ENCODE measurements around the gene C6orf62.
"Not testable (repeated sequence)": the region's sequence is repeated elsewhere in the genome, so short reads cannot be mapped to it uniquely, and the experiment has no call there.

Gene C6orf62

GRCh38 chr6:24666641-24667377 is 52.1 kb downstream of the C6orf62 start, which contains the start of the genes ACOT13 and TDP2:
TSS of gene ACOT13 (plus strand) at chr6:24667077. CDS start at chr6:24667264, 187 bp downstream.
TSS of gene TDP2 (minus strand) at chr6:24666899. CDS start at chr6:24666862, 37 bp downstream.
- DNase-seq (ENCODE audit: low spot score), result peak; percentile 99

GRCh38 chr6:24666097-24666640 is 52.8 kb downstream of the C6orf62 start:
- DNase-seq (ENCODE audit: low spot score), result peak; percentile 13

- DNase-seq (ENCODE audit: low spot score), result no peak
Measured at GRCh38 chr6:24664046-24664987, 54.6 kb downstream of the C6orf62 start.

- DNase-seq (ENCODE audit: low spot score), result no peak
Measured at GRCh38 chr6:24663189-24663588, 55.8 kb downstream of the C6orf62 start.

GRCh38 chr6:24662236-24662635 is 56.7 kb downstream of the C6orf62 start:
- DNase-seq (ENCODE audit: low spot score), result no peak

GRCh38 chr6:24661759-24662158 is 57.2 kb downstream of the C6orf62 start:
- not testable (repeated sequence) for DNase-seq (ENCODE audit: low spot score)

GRCh38 chr6:24660105-24660504 is 58.8 kb downstream of the C6orf62 start:
- DNase-seq (ENCODE audit: low spot score), result no peak

GRCh38 chr6:24659561-24659960 is 59.4 kb downstream of the C6orf62 start:
- DNase-seq (ENCODE audit: low spot score), result no peak

- DNase-seq (ENCODE audit: low spot score), result no peak
Measured at GRCh38 chr6:24658573-24659560, 60.1 kb downstream of the C6orf62 start.

- no peak for DNase-seq (ENCODE audit: low spot score)
Measured at GRCh38 chr6:24655215-24655614, 63.7 kb downstream of the C6orf62 start.

Measured in NAMALWA (cell line).